Endothelial cell of umbilical vein (primary cell): ENCODE measurements around the gene HSPA12A.

Experiments used
- CTCF ChIP-seq, 2 donors: IDR thresholded peaks; 1 replicate in 1 of 2; 2 replicates in 1 of 2; pipeline ENCODE4 v1.5.1; 2011; ENCODE audit warnings: low read length in 2 of 2, mild to moderate bottlenecking in 2 of 2, moderate library complexity in 2 of 2, control low read depth in 1 of 2, inconsistent platforms in 1 of 2, low read depth in 1 of 2; ENCODE audit not compliant: insufficient read depth in 1 of 2; ENCODE audit errors: extremely low read depth in 1 of 2
- GATA2 ChIP-seq: IDR thresholded peaks from 2 replicates; pipeline ENCODE4 v1.7.0; 2011; ENCODE audit warnings: low read depth, mild to moderate bottlenecking, moderate library complexity, mixed read lengths, low read length; ENCODE audit not compliant: insufficient read length, insufficient read depth
- POLR2A ChIP-seq: IDR thresholded peaks from 2 replicates; pipeline ENCODE4 v1.6.1; 2012; ENCODE audit warnings: low read depth, mild to moderate bottlenecking, control low read depth, low read length

- TF ChIP-seq CTCF (IDR thresholded peaks at IDR 0.05; ENCODE audit: extremely low read depth in 1 of 2, insufficient read depth in 1 of 2, low read depth in 1 of 2, low read length in 2 of 2) (no peak), POLR2A (no peak), GATA2 (no peak)
Observed at GRCh38 chr10:116720241-116720643, 22.1 kb downstream of the HSPA12A start.
